Ishikawa (cell line): ENCODE results near the gene HELZ.

Source experiments
- CEBPB ChIP-seq: IDR thresholded peaks from 2 replicates; pipeline ENCODE4 v1.6.1; 2012
- CREB1 ChIP-seq: IDR thresholded peaks from 2 replicates; pipeline ENCODE4 v1.6.1; 2012; ENCODE audit warnings: low read depth
- EGR1 ChIP-seq: IDR thresholded peaks from 2 replicates; pipeline ENCODE4 v1.6.1; 2012
- EP300 ChIP-seq: IDR thresholded peaks from 2 replicates; pipeline ENCODE4 v1.6.1; 2012; ENCODE audit warnings: borderline replicate concordance
- FOXM1 ChIP-seq: IDR thresholded peaks from 2 replicates; pipeline ENCODE4 v1.6.1; 2012; ENCODE audit warnings: low read depth, borderline replicate concordance
- NFIC ChIP-seq: IDR thresholded peaks from 2 replicates; pipeline ENCODE4 v1.6.1; 2012
- RAD21 ChIP-seq: IDR thresholded peaks from 2 replicates; pipeline ENCODE4 v1.6.1; 2012; ENCODE audit warnings: low read depth
- TAF1 ChIP-seq: IDR thresholded peaks from 2 replicates; pipeline ENCODE4 v1.6.1; 2012; ENCODE audit warnings: low read depth, mild to moderate bottlenecking
- TCF12 ChIP-seq: IDR thresholded peaks from 2 replicates; pipeline ENCODE4 v1.6.1; 2012; ENCODE audit warnings: low read depth
- TEAD4 ChIP-seq: IDR thresholded peaks from 2 replicates; pipeline ENCODE4 v1.6.1; 2012
- YY1 ChIP-seq: IDR thresholded peaks from 2 replicates; pipeline ENCODE4 v1.6.1; 2012; ENCODE audit warnings: low read depth
- ZBTB7A ChIP-seq: IDR thresholded peaks from 2 replicates; pipeline ENCODE4 v1.6.1; 2012; ENCODE audit warnings: low read depth
- TF ChIP-seq, protein P1 (sequence below): IDR thresholded peaks from 2 replicates; pipeline ENCODE4 v1.6.1; 2012
- TF ChIP-seq, protein P2 (sequence below): IDR thresholded peaks from 2 replicates; pipeline ENCODE4 v1.6.1; 2012
- TF ChIP-seq, protein P3 (sequence below): IDR thresholded peaks from 2 replicates; pipeline ENCODE4 v1.6.1; 2012; ENCODE audit warnings: low read depth, mild to moderate bottlenecking

The HELZ gene

DNA sequence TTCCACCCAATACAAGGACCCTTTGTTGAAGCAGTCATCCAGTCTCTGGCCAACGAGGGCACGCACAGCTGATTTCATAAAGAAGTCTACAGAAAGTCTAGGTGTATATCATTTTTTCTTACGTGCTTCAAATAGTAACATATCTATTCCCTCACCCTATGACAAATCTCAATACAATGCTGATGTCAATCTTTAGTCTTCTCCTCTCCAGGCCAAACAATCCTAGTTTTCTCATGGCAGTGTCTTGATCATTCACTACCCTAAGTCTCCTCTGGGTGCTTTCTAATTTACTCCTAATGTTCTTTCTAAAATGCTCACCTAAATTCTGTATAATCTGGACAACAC lies 108.0 kb downstream of the HELZ start:
- TF ChIP-seq EGR1 (no peak), CREB1 (no peak), NFIC (no peak), YY1 (no peak), ZBTB7A (no peak), EP300 (no peak), TAF1 (no peak), FOXM1 (no peak), CEBPB (no peak), TEAD4 (no peak)
- TF ChIP-seq, protein P1, sequence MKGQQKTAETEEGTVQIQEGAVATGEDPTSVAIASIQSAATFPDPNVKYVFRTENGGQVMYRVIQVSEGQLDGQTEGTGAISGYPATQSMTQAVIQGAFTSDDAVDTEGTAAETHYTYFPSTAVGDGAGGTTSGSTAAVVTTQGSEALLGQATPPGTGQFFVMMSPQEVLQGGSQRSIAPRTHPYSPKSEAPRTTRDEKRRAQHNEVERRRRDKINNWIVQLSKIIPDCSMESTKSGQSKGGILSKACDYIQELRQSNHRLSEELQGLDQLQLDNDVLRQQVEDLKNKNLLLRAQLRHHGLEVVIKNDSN, result no peak
- TF ChIP-seq, protein P2, sequence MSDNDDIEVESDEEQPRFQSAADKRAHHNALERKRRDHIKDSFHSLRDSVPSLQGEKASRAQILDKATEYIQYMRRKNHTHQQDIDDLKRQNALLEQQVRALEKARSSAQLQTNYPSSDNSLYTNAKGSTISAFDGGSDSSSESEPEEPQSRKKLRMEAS, result no peak

DNA sequence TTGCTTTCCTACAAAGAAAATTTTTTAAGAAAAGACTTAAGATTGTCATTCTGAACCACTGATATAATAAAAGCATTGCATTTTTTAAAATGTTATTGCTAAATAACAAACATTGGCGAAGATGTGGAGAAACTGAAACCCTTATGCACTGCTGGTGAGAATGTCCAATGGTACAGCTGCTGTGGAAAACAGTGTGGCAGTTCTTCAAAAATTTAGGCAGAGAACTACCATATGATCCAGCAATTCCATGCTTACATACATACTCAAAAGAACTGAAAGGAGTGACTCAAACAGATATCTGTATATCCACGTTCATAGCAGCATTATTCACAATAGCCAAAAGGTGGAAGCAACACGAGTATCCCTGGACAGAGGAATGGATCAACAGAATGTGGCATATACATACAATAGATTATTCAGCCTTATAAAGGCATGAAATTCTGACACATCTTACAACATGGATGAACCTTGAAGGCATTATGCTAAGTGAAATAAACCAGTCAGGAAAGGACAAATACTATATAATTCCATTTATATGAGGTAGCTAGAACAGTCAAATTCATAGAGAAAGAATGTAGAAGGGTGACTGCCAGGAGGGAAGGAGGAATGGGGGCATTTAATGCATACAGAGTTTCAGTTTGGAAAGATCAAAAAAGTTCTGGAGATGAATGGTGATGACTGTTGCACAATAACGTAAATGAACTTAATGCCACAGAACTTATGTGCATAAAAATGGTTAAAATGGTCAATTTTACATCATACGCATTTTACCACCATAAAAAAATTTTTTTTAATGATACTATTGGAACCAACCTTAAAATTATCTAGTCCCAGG lies 108.6 kb downstream of the HELZ start:
- TF ChIP-seq TEAD4, result no peak
- 0 out of 2 replicates have a peak, but pooled peaks have one; percentile 5 for TF ChIP-seq CEBPB
- no peak for TF ChIP-seq RAD21
- no peak for TF ChIP-seq TAF1
- no peak for TF ChIP-seq FOXM1

DNA sequence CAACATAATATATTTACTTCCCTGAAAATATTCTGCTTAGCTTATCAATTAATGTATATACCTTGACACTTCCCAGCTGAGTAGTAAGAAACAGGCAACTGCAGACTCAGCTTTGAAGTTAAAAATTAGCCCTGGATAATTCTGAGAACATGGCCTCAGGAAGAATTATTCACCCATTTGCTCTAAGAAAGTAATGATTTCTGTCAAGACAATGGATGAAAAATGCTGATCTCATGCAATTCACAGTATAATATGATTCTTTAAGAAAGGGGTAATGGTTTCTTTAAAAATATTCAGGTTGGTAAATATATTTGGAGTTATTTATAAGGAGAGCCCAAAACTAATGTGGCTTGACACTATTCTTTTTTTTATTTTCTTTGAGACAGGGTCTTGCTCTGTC lies 111.8 kb downstream of the HELZ start:
- TF ChIP-seq ZBTB7A (no peak), YY1 (no peak), TCF12 (no peak), EP300 (no peak), RAD21 (no peak), TEAD4 (no peak), CREB1 (no peak), EGR1 (no peak), FOXM1 (no peak), NFIC (no peak), TAF1 (no peak), CEBPB (no peak)
- TF ChIP-seq, protein P1, result no peak
- TF ChIP-seq, protein P3, sequence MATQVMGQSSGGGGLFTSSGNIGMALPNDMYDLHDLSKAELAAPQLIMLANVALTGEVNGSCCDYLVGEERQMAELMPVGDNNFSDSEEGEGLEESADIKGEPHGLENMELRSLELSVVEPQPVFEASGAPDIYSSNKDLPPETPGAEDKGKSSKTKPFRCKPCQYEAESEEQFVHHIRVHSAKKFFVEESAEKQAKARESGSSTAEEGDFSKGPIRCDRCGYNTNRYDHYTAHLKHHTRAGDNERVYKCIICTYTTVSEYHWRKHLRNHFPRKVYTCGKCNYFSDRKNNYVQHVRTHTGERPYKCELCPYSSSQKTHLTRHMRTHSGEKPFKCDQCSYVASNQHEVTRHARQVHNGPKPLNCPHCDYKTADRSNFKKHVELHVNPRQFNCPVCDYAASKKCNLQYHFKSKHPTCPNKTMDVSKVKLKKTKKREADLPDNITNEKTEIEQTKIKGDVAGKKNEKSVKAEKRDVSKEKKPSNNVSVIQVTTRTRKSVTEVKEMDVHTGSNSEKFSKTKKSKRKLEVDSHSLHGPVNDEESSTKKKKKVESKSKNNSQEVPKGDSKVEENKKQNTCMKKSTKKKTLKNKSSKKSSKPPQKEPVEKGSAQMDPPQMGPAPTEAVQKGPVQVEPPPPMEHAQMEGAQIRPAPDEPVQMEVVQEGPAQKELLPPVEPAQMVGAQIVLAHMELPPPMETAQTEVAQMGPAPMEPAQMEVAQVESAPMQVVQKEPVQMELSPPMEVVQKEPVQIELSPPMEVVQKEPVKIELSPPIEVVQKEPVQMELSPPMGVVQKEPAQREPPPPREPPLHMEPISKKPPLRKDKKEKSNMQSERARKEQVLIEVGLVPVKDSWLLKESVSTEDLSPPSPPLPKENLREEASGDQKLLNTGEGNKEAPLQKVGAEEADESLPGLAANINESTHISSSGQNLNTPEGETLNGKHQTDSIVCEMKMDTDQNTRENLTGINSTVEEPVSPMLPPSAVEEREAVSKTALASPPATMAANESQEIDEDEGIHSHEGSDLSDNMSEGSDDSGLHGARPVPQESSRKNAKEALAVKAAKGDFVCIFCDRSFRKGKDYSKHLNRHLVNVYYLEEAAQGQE, result no peak
- TF ChIP-seq, protein P2, result no peak

DNA sequence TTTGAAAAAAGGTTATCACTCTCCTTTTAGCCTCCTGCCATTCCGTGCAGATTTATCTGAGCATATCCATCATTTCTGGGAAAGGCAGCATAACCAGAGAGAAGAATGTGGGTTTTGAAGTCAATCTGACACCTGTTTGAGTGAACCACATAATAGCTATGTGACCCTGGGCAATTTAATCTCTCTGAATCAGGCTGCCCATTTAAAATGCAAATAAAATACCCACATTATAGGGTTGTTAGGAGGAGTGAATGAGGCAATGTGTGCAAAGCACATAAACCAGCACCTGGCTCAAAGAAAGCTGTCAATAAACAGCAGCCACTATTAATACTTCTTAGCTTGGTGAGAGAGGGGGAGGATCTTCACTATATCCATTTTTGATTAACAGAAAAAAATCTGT lies 112.6 kb downstream of the HELZ start:
- TF ChIP-seq, protein P1, result no peak
- TF ChIP-seq TAF1, result no peak
- TF ChIP-seq ZBTB7A, result no peak
- no peak for TF ChIP-seq FOXM1
- no peak for TF ChIP-seq CREB1
- no peak for TF ChIP-seq EGR1
- TF ChIP-seq, protein P2, result no peak
- no peak for TF ChIP-seq NFIC
- TF ChIP-seq TCF12, result no peak
- no peak for TF ChIP-seq YY1
- TF ChIP-seq RAD21, result no peak

DNA sequence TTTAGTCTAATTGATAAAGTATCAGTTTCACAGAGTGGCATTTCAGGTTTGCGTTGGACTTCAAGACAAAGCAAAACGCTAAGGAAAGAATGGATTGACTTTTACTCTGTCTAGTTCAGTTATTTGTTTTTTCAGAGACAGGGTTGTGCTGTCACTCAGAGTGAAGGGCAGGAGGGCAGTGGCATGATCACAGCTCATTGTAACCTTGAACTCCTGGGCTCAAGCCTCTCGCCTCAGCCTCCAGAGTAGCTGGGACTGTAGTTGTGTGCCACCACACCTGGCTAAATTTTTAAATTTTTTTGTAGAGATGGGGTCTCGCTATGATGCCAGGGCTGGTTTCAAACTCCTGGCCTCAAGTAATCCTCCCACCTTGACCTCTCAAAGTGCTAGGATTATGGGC lies 114.2 kb downstream of the HELZ start:
- TF ChIP-seq YY1 (no peak), EP300 (no peak), CEBPB (no peak), RAD21 (no peak), ZBTB7A (no peak), CREB1 (no peak), TCF12 (no peak), EGR1 (no peak), TAF1 (no peak), TEAD4 (no peak), NFIC (no peak), FOXM1 (no peak)
- TF ChIP-seq, protein P2, result no peak
- TF ChIP-seq, protein P1, result no peak
- TF ChIP-seq, protein P3, result no peak
